CD14-positive monocyte (primary cell): ENCODE results near the gene UGDH. TPM values are rescaled to one million over a fixed set of nuclear protein-coding genes. Genes with fewer than 3 reads are reported as not detected.
"Not testable (repeated sequence)": the region's sequence is repeated elsewhere in the genome, so short reads cannot be mapped to it uniquely, and the experiment has no call there.

Experiments
- DNase-seq, 3 donors: peaks; one replicate each; pipeline ENCODE4 v3.0.0-alpha.2; 2011 to 2022
- H2AFZ ChIP-seq: 2 replicates; pipeline ENCODE4 v1.6.0; 2012; ENCODE audit warnings: mild to moderate bottlenecking, low read depth, low read length, inconsistent platforms; ENCODE audit not compliant: insufficient read depth, poor library complexity, severe bottlenecking
- H3K27ac ChIP-seq, 2 donors: 1 replicate in 1 of 2; 2 replicates in 1 of 2; pipeline ENCODE4 v1.5.1; 2012 to 2013; ENCODE audit warnings: low read length in 2 of 2, control low read depth in 1 of 2, inconsistent platforms in 1 of 2, low read depth in 1 of 2, mild to moderate bottlenecking in 1 of 2
- H3K27me3 ChIP-seq, 2 donors: one replicate each; pipeline versions ENCODE4 v1.6.0 to v1.6.1; 2011 to 2013; ENCODE audit warnings: low read length in 2 of 2; ENCODE audit not compliant: control insufficient read depth in 2 of 2, insufficient read depth in 2 of 2
- H3K36me3 ChIP-seq, 2 donors: replicated peaks in 1 of 2; 1 replicate in 1 of 2; 2 replicates in 1 of 2; pipeline versions ENCODE4 v1.5.1 to v1.6.1; 2012 to 2013; ENCODE audit warnings: low read length in 2 of 2, control low read depth in 1 of 2, inconsistent platforms in 1 of 2, mild to moderate bottlenecking in 1 of 2; ENCODE audit not compliant: insufficient read depth in 2 of 2, control insufficient read depth in 1 of 2
- H3K4me1 ChIP-seq, 2 donors: 1 replicate in 1 of 2; 2 replicates in 1 of 2; pipeline versions ENCODE4 v1.5.1 to v1.6.1; 2012 to 2013; ENCODE audit warnings: low read length in 2 of 2, control low read depth in 1 of 2, inconsistent platforms in 1 of 2, mild to moderate bottlenecking in 1 of 2, moderate library complexity in 1 of 2; ENCODE audit not compliant: insufficient read depth in 2 of 2, control insufficient read depth in 1 of 2
- H3K4me2 ChIP-seq: replicated peaks from 2 replicates; pipeline ENCODE3; 2012; ENCODE audit warnings: low read length, moderate library complexity, mild to moderate bottlenecking; ENCODE audit not compliant: poor library complexity, severe bottlenecking; ENCODE audit errors: extremely low read depth
- H3K4me3 ChIP-seq, 3 experiments: fragments of 200-600 bp in 1 of 3; sonication (generic) in 1 of 3; replicated peaks in 1 of 3; 1 replicate in 2 of 3; 2 replicates in 1 of 3; pipeline ENCODE4 v1.5.1; 2011 to 2013; ENCODE audit warnings: low read length in 3 of 3, mild to moderate bottlenecking in 3 of 3, control low read depth in 2 of 3, low read depth in 2 of 3, inconsistent platforms in 1 of 3, moderate library complexity in 1 of 3
- H3K79me2 ChIP-seq: 2 replicates; pipeline ENCODE4 v1.6.0; 2012; ENCODE audit warnings: mild to moderate bottlenecking, control low read depth, inconsistent platforms, low read length, moderate library complexity; ENCODE audit not compliant: insufficient read depth
- H3K9ac ChIP-seq: 2 replicates; pipeline ENCODE4 v1.6.0; 2017; ENCODE audit warnings: low read length, mild to moderate bottlenecking; ENCODE audit not compliant: insufficient read depth, poor library complexity, severe bottlenecking
- H3K9me3 ChIP-seq, 2 donors: replicated peaks in 1 of 2; 1 replicate in 1 of 2; 2 replicates in 1 of 2; pipeline versions ENCODE4 v1.5.1 to v1.6.1; 2012 to 2013; ENCODE audit warnings: low read length in 2 of 2, control low read depth in 1 of 2; ENCODE audit not compliant: control insufficient read depth in 1 of 2, insufficient read depth in 1 of 2
- H4K20me1 ChIP-seq: 2 replicates; pipeline ENCODE4 v1.6.0; 2012; ENCODE audit warnings: mild to moderate bottlenecking, low read length, control low read depth, moderate library complexity; ENCODE audit not compliant: insufficient read depth
- H3K27ac Mint-ChIP-seq, 7 donors: one replicate each; pipeline ENCODE4 v1.8.0; 2020; ENCODE audit warnings: mild to moderate bottlenecking in 7 of 7, mixed read lengths in 7 of 7, moderate library complexity in 6 of 7, inconsistent platforms in 2 of 7
- H3K27me3 Mint-ChIP-seq, 3 donors: one replicate each; pipeline ENCODE4 v1.8.0; 2021 to 2022; ENCODE audit warnings: low read depth in 3 of 3, mild to moderate bottlenecking in 3 of 3, mixed read lengths in 3 of 3, moderate library complexity in 3 of 3, inconsistent platforms in 1 of 3
- H3K36me3 Mint-ChIP-seq, 2 donors: one replicate each; pipeline ENCODE4 v1.8.0; 2020; ENCODE audit warnings: mixed read lengths in 2 of 2, inconsistent platforms in 1 of 2, mild to moderate bottlenecking in 1 of 2
- H3K4me1 Mint-ChIP-seq: one replicate; pipeline ENCODE4 v1.8.0; 2020; ENCODE audit warnings: mild to moderate bottlenecking, mixed read lengths
- H3K4me3 Mint-ChIP-seq, 2 donors: one replicate each; pipeline ENCODE4 v1.8.0; 2020; ENCODE audit warnings: mild to moderate bottlenecking in 2 of 2, mixed read lengths in 2 of 2, moderate library complexity in 1 of 2
- H3K9me3 Mint-ChIP-seq, 7 donors: one replicate each; pipeline ENCODE4 v1.8.0; 2020 to 2022; ENCODE audit warnings: mixed read lengths in 7 of 7, mild to moderate bottlenecking in 6 of 7, moderate library complexity in 6 of 7, inconsistent platforms in 2 of 7
- WGBS: methylation state at CpG from one replicate; pipeline ENCODE4 v1.1.5; 2013; ENCODE audit warnings: missing lambda C conversion rate; ENCODE audit not compliant: insufficient coverage; 5-methylcytosine and 5-hydroxymethylcytosine counted together
- intact Hi-C, 2 donors: fragments of 100-400 bp; cut with micrococcal nuclease; formaldehyde crosslinking; loops; one replicate each; pipeline versions ENCODE4 v1.15.0 to v1.15.1; 2023
- polyA plus RNA-seq, 3 donors: library from polyadenylated mRNA; depleted of rRNA in 1 of 3; unstranded in 2 of 3; stranded (reverse) in 1 of 3; fragments of 300-500 nt in 2 of 3; fragments of >200 nt in 1 of 3; fragmentation: Illumina TruSeq in 2 of 3; gene quantifications; 1 replicate in 2 of 3; 2 replicates in 1 of 3; pipeline ENCODE4 v1.2.3, GENCODE V29; 2012 to 2021
- TF ChIP-seq, protein P1 (sequence below): fragments of 200-600 bp; IDR thresholded peaks from one replicate; pipeline ENCODE4 v1.8.0; 2022; ENCODE audit warnings: antibody characterized with exemption, mild to moderate bottlenecking

Gene UGDH
- polyA plus RNA-seq, 3 donors = 4.6 to 19.7 (median 16.7) TPM

DNA sequence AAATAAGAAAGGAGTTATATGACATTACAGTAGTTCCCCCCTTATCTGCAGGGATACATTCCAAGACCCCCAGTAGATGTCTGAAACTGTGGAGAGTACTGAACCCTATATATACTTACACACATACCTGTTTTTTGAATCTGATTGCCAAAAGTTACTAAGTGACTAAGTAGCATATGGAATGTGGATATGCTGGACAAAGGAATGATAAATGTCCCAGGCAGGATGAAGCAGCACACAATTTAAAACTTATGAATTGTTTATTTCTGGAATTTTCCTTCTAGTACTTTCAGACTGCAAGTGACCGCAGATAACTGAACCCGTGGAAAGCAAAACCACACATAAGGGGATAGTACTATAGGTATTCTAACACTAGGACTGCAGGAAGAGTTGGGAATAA lies 22.7 kb downstream of the UGDH start:
- Histone ChIP-seq H3K27ac (no peak overlapping the region), H3K9me3 (no peaks in the 10 kb centered on the region), H2AFZ (no peak overlapping the region), H3K4me2 (no peak overlapping the region), H3K79me2 (no peaks in the 10 kb centered on the region), H4K20me1 (no peaks in the 10 kb centered on the region), H3K4me1 (no peaks in the 10 kb centered on the region), H3K27me3 (no peaks in the 10 kb centered on the region), H3K4me3 (no peak overlapping the region), H3K36me3 (peaks cover 76 to 89% of the 10 kb centered on the region in 2 donors), H3K9ac (no peak overlapping the region)
- H3K9me3 Mint-ChIP-seq = no peaks in the 10 kb centered on the region
- no peaks in the 10 kb centered on the region for H3K4me1 Mint-ChIP-seq
- intact Hi-C loops = no loop called here
- no peaks in the 10 kb centered on the region for H3K27me3 Mint-ChIP-seq
- WGBS = no CpG with 5 or more reads among the region's 2 CpGs
- H3K36me3 Mint-ChIP-seq = peaks cover 74 to 92% of the 10 kb centered on the region in 2 donors
- no peak overlapping the region for H3K4me3 Mint-ChIP-seq
- H3K27ac Mint-ChIP-seq = peak overlapping the region in 1 of 7 donors; percentile 35
- TF ChIP-seq, protein P1, sequence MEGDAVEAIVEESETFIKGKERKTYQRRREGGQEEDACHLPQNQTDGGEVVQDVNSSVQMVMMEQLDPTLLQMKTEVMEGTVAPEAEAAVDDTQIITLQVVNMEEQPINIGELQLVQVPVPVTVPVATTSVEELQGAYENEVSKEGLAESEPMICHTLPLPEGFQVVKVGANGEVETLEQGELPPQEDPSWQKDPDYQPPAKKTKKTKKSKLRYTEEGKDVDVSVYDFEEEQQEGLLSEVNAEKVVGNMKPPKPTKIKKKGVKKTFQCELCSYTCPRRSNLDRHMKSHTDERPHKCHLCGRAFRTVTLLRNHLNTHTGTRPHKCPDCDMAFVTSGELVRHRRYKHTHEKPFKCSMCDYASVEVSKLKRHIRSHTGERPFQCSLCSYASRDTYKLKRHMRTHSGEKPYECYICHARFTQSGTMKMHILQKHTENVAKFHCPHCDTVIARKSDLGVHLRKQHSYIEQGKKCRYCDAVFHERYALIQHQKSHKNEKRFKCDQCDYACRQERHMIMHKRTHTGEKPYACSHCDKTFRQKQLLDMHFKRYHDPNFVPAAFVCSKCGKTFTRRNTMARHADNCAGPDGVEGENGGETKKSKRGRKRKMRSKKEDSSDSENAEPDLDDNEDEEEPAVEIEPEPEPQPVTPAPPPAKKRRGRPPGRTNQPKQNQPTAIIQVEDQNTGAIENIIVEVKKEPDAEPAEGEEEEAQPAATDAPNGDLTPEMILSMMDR = no peak
- no peak for DNase-seq

DNA sequence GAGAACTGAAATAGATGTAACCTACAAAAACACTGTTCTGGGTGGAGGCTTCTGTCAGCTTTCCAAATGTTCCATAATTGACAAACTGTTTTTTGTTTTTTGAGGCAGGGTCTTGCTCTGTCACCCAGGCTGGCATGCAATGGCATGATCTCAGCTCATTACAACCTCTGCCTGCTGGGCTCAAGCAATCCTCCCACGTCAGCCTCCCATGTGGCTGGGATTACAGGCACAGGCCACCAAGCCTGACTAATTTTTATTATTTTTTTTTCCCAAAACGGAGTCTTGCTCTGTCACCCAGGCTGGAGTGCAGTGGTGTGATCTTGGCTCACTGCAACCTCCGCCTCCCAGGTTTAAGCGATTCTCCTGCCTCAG lies 24.6 kb downstream of the UGDH start:
- H3K4me3 ChIP-seq, H3K27ac Mint-ChIP-seq, H3K4me2 ChIP-seq, H3K4me1 Mint-ChIP-seq, H4K20me1 ChIP-seq, H3K4me1 ChIP-seq, H3K79me2 ChIP-seq, H3K9me3 ChIP-seq, H3K27ac ChIP-seq, H3K27me3 Mint-ChIP-seq, H3K9ac ChIP-seq, H3K9me3 Mint-ChIP-seq, H3K27me3 ChIP-seq, intact Hi-C loops, DNase-seq, H3K4me3 Mint-ChIP-seq, H2AFZ ChIP-seq: not testable (repeated sequence)
- WGBS = no CpG with 5 or more reads among the region's 4 CpGs
- H3K36me3 ChIP-seq = peaks cover 64 to 83% of the 10 kb centered on the region in 2 donors
- peaks cover 67 to 87% of the 10 kb centered on the region in 2 donors for H3K36me3 Mint-ChIP-seq
